ENCODE data around the gene ZNF846.

The ZNF846 gene

GRCh38 chr19:9705836-9706235 lies 62.7 kb downstream of the ZNF846 start:
- H3K36me3 ChIP-seq (ENCODE audit: low read length) = no peaks in the 10 kb centered on the region
- H3K27me3 ChIP-seq (ENCODE audit: low read length) = no peaks in the 10 kb centered on the region
- H3K9me3 ChIP-seq (ENCODE audit: insufficient read depth, low read length) = no peaks in the 10 kb centered on the region
- no peak overlapping the region for H3K4me2 ChIP-seq (ENCODE audit: low read depth, low read length, poor library complexity, severe bottlenecking)
- no peak overlapping the region for H3K9ac ChIP-seq (ENCODE audit: low read length)
- no peaks in the 10 kb centered on the region for H4K20me1 ChIP-seq (ENCODE audit: low read depth, low read length)
- no peak overlapping the region for H3K4me3 ChIP-seq (ENCODE audit: insufficient read depth, low read length, poor library complexity, severe bottlenecking)
- no peak overlapping the region for H2AFZ ChIP-seq (ENCODE audit: low read depth, low read length, severe bottlenecking)
- H3K27ac ChIP-seq (ENCODE audit: low read depth, low read length) = no peak overlapping the region
- H3K9me2 ChIP-seq (replicated peaks; ENCODE audit: insufficient read depth, low read length) = no peaks in the 10 kb centered on the region
- H3F3A ChIP-seq (ENCODE audit: insufficient read depth) = no peaks in the 10 kb centered on the region
- no peaks in the 10 kb centered on the region for H3K79me2 ChIP-seq (ENCODE audit: insufficient read depth, low read length)
- TF ChIP-seq EZH2phosphoT487 (conservative IDR thresholded peaks at IDR 0.05; ENCODE audit: low read length) (no peak), CTCF (IDR thresholded peaks at IDR 0.05; ENCODE audit: insufficient read depth, low read length, poor library complexity, severe bottlenecking) (no peak)

GRCh38 chr19:9702186-9702585 lies 66.4 kb downstream of the ZNF846 start:
- no peak overlapping the region for H3K4me2 ChIP-seq (ENCODE audit: low read depth, low read length, poor library complexity, severe bottlenecking)
- no peak overlapping the region for H2AFZ ChIP-seq (ENCODE audit: low read depth, low read length, severe bottlenecking)
- H3K27me3 ChIP-seq (ENCODE audit: low read length) = no peaks in the 10 kb centered on the region
- no peaks in the 10 kb centered on the region for H3K9me2 ChIP-seq (replicated peaks; ENCODE audit: insufficient read depth, low read length)
- H3K9ac ChIP-seq (ENCODE audit: low read length) = no peak overlapping the region
- H3K4me3 ChIP-seq (ENCODE audit: insufficient read depth, low read length, poor library complexity, severe bottlenecking) = no peak overlapping the region
- no peaks in the 10 kb centered on the region for H4K20me1 ChIP-seq (ENCODE audit: low read depth, low read length)
- no peaks in the 10 kb centered on the region for H3K79me2 ChIP-seq (ENCODE audit: insufficient read depth, low read length)
- TF ChIP-seq EZH2phosphoT487 (conservative IDR thresholded peaks at IDR 0.05; ENCODE audit: low read length) (no peak), CTCF (IDR thresholded peaks at IDR 0.05; ENCODE audit: insufficient read depth, low read length, poor library complexity, severe bottlenecking) (no peak)
- no peaks in the 10 kb centered on the region for H3K9me3 ChIP-seq (ENCODE audit: insufficient read depth, low read length)
- no peaks in the 10 kb centered on the region for H3K36me3 ChIP-seq (ENCODE audit: low read length)
- H3K27ac ChIP-seq (ENCODE audit: low read depth, low read length) = no peak overlapping the region
- H3F3A ChIP-seq (ENCODE audit: insufficient read depth) = no peaks in the 10 kb centered on the region

All from SU-DHL-6 (cell line).